Glomerular visceral epithelial cell (primary cell): Measurements from ENCODE around the gene C1orf167.
A peak's percentile ranks its signal among the peaks of the same experiment; 100 is the strongest.

Source experiments
- DNase-seq: peaks from one replicate; pipeline ENCODE4 v3.0.0-alpha.2; 2016; ENCODE audit errors: extremely low spot score

The C1orf167 gene

GRCh38 chr1:11735854-11736745 lies 25.9 kb upstream of the C1orf167 start, which contains the start of gene AGTRAP:
Gene AGTRAP (plus strand): TSS chr1:11736136. CDS start chr1:11736209, 73 bp downstream.
- DNase-seq: peak; percentile 88

- peak; percentile 55 for DNase-seq
These were observed 25.0 kb upstream of the C1orf167 start for GRCh38 chr1:11736746-11737639.

- no peak for DNase-seq
These were observed 23.9 kb upstream of the C1orf167 start for GRCh38 chr1:11738096-11738495.

- no peak for DNase-seq
These were observed 23.2 kb upstream of the C1orf167 start for GRCh38 chr1:11738783-11739182.

- no peak for DNase-seq
These were observed 21.5 kb upstream of the C1orf167 start for GRCh38 chr1:11740258-11741192.

GRCh38 chr1:11741482-11741881 lies 20.5 kb upstream of the C1orf167 start:
- DNase-seq: no peak

- DNase-seq: no peak
These were observed 20.0 kb upstream of the C1orf167 start for GRCh38 chr1:11741919-11742558.

GRCh38 chr1:11744287-11744686 lies 17.7 kb upstream of the C1orf167 start:
- no peak for DNase-seq

- DNase-seq: no peak
These were observed 15.9 kb upstream of the C1orf167 start for GRCh38 chr1:11746092-11746491.

- no peak for DNase-seq
These were observed 15.1 kb upstream of the C1orf167 start for GRCh38 chr1:11746795-11747487.

- DNase-seq: no peak
These were observed 13.4 kb upstream of the C1orf167 start for GRCh38 chr1:11748294-11749202.

- peak; percentile 53 for DNase-seq
These were observed 12.7 kb upstream of the C1orf167 start for GRCh38 chr1:11749203-11749689.

- no peak for DNase-seq
These were observed 12.0 kb upstream of the C1orf167 start for GRCh38 chr1:11749996-11750395.

GRCh38 chr1:11751087-11751486 lies 10.9 kb upstream of the C1orf167 start:
- DNase-seq: no peak

- no peak for DNase-seq
These were observed 9.5 kb upstream of the C1orf167 start for GRCh38 chr1:11752359-11753088.

GRCh38 chr1:11753555-11754208 lies 8.3 kb upstream of the C1orf167 start:
- DNase-seq: peak; percentile 12

GRCh38 chr1:11757047-11757446 lies 4.9 kb upstream of the C1orf167 start:
- no peak for DNase-seq

GRCh38 chr1:11759791-11760190 lies 2.2 kb upstream of the C1orf167 start:
- no peak for DNase-seq
